ENCODE data around the gene CAP1.

Gene CAP1

GRCh38 chr1:40044110-40044509 is 3.6 kb downstream of the CAP1 start:
- no peak for DNase-seq
- H3K27me3 ChIP-seq (replicated peaks; ENCODE audit: control insufficient read depth, insufficient read depth, low read length, poor library complexity, severe bottlenecking) = no peaks in the 10 kb centered on the region
- no peak overlapping the region for H3K4me3 ChIP-seq (ENCODE audit: insufficient read depth, low read depth, low read length, poor library complexity, severe bottlenecking)
- H3K27ac ChIP-seq (ENCODE audit: insufficient read depth, low read length, poor library complexity, severe bottlenecking) = no peak overlapping the region
- peaks cover 55% of the 10 kb centered on the region for H3K4me1 ChIP-seq (ENCODE audit: control insufficient read depth, insufficient read depth, low read length, poor library complexity, severe bottlenecking)
- H3K36me3 ChIP-seq (ENCODE audit: control insufficient read depth, insufficient read depth, low read length) = peaks cover 2% of the 10 kb centered on the region
- H3K9me3 ChIP-seq (ENCODE audit: control insufficient read depth, low read length) = no peaks in the 10 kb centered on the region

DNA sequence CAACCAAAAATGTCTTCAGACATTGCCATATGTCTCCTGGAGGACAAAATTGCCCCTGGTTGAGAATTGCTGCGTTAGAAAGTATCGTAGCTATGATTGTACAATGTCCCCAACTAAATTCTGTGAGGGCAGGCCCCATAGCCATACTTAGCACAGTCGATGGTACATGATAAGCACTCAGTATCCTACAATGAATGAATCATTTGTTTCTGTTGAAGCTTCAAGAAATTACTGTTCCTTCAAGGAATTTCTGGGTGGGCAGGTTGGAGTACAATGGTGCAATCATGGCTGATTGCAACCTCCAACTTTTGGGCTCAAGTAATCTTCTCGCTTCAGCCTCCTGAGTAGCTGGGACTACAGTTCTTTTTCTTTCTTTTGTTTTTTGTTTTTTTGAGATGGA is 4.7 kb downstream of the CAP1 start:
- H3K4me1 ChIP-seq (ENCODE audit: control insufficient read depth, insufficient read depth, low read length, poor library complexity, severe bottlenecking) = peaks cover 62% of the 10 kb centered on the region
- peak overlapping the region; percentile 22 for H3K27ac ChIP-seq (ENCODE audit: insufficient read depth, low read length, poor library complexity, severe bottlenecking)
- H3K4me3 ChIP-seq (ENCODE audit: insufficient read depth, low read depth, low read length, poor library complexity, severe bottlenecking) = peak overlapping the region; percentile 16
- H3K27me3 ChIP-seq (replicated peaks; ENCODE audit: control insufficient read depth, insufficient read depth, low read length, poor library complexity, severe bottlenecking) = no peaks in the 10 kb centered on the region
- no peaks in the 10 kb centered on the region for H3K9me3 ChIP-seq (ENCODE audit: control insufficient read depth, low read length)
- DNase-seq = no peak
- H3K36me3 ChIP-seq (ENCODE audit: control insufficient read depth, insufficient read depth, low read length) = peaks cover 2% of the 10 kb centered on the region

- Histone ChIP-seq H3K27me3 (replicated peaks; ENCODE audit: control insufficient read depth, insufficient read depth, low read length, poor library complexity, severe bottlenecking) (no peaks in the 10 kb centered on the region), H3K27ac (ENCODE audit: insufficient read depth, low read length, poor library complexity, severe bottlenecking) (no peak overlapping the region), H3K9me3 (ENCODE audit: control insufficient read depth, low read length) (no peaks in the 10 kb centered on the region), H3K36me3 (ENCODE audit: control insufficient read depth, insufficient read depth, low read length) (peaks cover 2% of the 10 kb centered on the region), H3K4me3 (ENCODE audit: insufficient read depth, low read depth, low read length, poor library complexity, severe bottlenecking) (no peak overlapping the region), H3K4me1 (ENCODE audit: control insufficient read depth, insufficient read depth, low read length, poor library complexity, severe bottlenecking) (peaks cover 65% of the 10 kb centered on the region)
- no peak for DNase-seq
Observed at GRCh38 chr1:40045766-40046165, 5.2 kb downstream of the CAP1 start.

- Histone ChIP-seq H3K27me3 (replicated peaks; ENCODE audit: control insufficient read depth, insufficient read depth, low read length, poor library complexity, severe bottlenecking) (no peaks in the 10 kb centered on the region), H3K4me1 (ENCODE audit: control insufficient read depth, insufficient read depth, low read length, poor library complexity, severe bottlenecking) (peaks cover 70% of the 10 kb centered on the region), H3K27ac (ENCODE audit: insufficient read depth, low read length, poor library complexity, severe bottlenecking) (peak overlapping the region; percentile 30), H3K4me3 (ENCODE audit: insufficient read depth, low read depth, low read length, poor library complexity, severe bottlenecking) (no peak overlapping the region), H3K36me3 (ENCODE audit: control insufficient read depth, insufficient read depth, low read length) (peaks cover 8% of the 10 kb centered on the region), H3K9me3 (ENCODE audit: control insufficient read depth, low read length) (no peaks in the 10 kb centered on the region)
- no peak for DNase-seq
Observed at GRCh38 chr1:40047276-40047675, 6.7 kb downstream of the CAP1 start.

GRCh38 chr1:40047769-40048168 is 7.2 kb downstream of the CAP1 start:
- peaks cover 8% of the 10 kb centered on the region for H3K36me3 ChIP-seq (ENCODE audit: control insufficient read depth, insufficient read depth, low read length)
- peak overlapping the region; percentile 30 for H3K27ac ChIP-seq (ENCODE audit: insufficient read depth, low read length, poor library complexity, severe bottlenecking)
- peaks cover 71% of the 10 kb centered on the region for H3K4me1 ChIP-seq (ENCODE audit: control insufficient read depth, insufficient read depth, low read length, poor library complexity, severe bottlenecking)
- no peak overlapping the region for H3K4me3 ChIP-seq (ENCODE audit: insufficient read depth, low read depth, low read length, poor library complexity, severe bottlenecking)
- no peak for DNase-seq
- no peaks in the 10 kb centered on the region for H3K27me3 ChIP-seq (replicated peaks; ENCODE audit: control insufficient read depth, insufficient read depth, low read length, poor library complexity, severe bottlenecking)
- no peaks in the 10 kb centered on the region for H3K9me3 ChIP-seq (ENCODE audit: control insufficient read depth, low read length)

DNA sequence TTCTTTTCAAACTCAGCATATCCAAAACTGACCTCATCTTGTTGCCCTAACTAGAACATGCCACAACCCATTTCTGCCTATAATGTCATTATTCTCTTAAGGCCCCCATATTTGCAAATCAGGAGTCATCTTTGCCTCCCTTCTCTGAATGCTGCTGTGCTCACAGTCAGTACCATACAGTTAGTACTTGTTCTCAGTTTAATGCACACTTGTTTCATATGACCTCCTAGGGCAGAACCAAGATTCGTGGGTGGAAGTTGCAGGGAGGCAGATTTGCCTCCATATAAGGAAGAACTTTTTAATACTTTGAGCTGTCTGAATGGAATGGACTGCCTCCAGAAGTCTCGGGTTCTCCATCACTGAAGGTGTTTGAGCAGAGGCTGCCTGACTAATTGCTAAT is 9.2 kb downstream of the CAP1 start:
- Histone ChIP-seq H3K4me1 (ENCODE audit: control insufficient read depth, insufficient read depth, low read length, poor library complexity, severe bottlenecking) (peaks cover 72% of the 10 kb centered on the region), H3K36me3 (ENCODE audit: control insufficient read depth, insufficient read depth, low read length) (peaks cover 13% of the 10 kb centered on the region), H3K27ac (ENCODE audit: insufficient read depth, low read length, poor library complexity, severe bottlenecking) (peak overlapping the region; percentile 15), H3K4me3 (ENCODE audit: insufficient read depth, low read depth, low read length, poor library complexity, severe bottlenecking) (no peak overlapping the region), H3K27me3 (replicated peaks; ENCODE audit: control insufficient read depth, insufficient read depth, low read length, poor library complexity, severe bottlenecking) (no peaks in the 10 kb centered on the region), H3K9me3 (ENCODE audit: control insufficient read depth, low read length) (no peaks in the 10 kb centered on the region)
- no peak for DNase-seq

DNA sequence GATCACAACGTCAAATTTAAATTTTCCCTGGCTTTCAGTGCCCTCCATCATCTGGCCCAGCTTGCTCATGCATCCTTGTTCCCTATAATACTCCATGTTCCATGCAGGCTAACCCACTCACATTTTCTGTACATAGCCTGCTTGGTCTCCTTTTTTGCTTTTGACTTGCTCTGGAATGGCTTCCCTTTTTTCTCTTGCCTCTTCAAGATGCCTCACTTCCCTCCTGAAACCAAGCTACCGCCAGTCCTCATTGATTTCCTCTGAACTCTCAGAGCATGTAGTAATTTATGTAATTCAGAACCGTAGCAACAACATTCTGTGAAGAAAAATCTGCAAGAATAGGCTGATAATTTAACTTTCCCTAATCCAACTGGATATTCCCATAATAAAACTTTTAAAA is 10.3 kb downstream of the CAP1 start:
- Histone ChIP-seq H3K27ac (ENCODE audit: insufficient read depth, low read length, poor library complexity, severe bottlenecking) (peak overlapping the region; percentile 2), H3K27me3 (replicated peaks; ENCODE audit: control insufficient read depth, insufficient read depth, low read length, poor library complexity, severe bottlenecking) (no peaks in the 10 kb centered on the region)

DNA sequence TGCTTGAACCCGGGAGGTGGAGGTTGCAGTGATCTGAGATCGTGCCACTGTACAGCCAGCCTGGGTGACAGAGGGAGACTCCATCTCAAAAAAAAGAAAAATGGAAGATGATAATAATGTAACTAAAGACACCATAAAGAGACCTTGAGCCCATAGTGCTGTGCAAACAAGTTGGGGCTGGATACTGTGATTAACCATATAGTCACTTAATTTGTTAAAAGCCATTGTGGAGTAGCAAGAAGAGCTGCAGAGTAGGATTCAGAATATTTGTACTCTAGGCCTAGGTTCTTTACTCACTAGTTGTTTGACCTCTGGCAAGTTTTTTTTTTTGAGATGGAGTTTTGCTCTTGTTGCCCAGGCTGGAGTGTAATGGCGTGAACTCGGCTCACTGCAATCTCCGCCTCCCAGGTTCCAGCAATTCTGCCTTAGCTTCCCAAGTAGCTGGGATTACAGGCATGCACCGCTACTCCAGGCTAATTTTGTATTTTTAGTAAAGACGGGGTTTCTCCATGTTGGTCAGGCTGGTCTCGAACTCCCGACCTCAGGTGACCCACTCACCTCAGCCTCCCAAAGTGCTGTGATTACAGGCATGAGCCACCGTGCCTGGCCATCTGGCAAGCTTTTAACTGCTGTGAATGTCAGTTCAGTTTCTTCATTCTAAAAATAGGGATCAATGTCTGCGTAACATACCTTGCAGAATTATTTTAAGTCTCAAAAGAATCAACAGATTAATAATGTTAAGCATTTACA is 12.8 kb downstream of the CAP1 start:
- Histone ChIP-seq H3K4me3 (ENCODE audit: insufficient read depth, low read depth, low read length, poor library complexity, severe bottlenecking) (no peak overlapping the region), H3K9me3 (ENCODE audit: control insufficient read depth, low read length) (no peaks in the 10 kb centered on the region), H3K36me3 (ENCODE audit: control insufficient read depth, insufficient read depth, low read length) (peaks cover 15% of the 10 kb centered on the region), H3K27ac (ENCODE audit: insufficient read depth, low read length, poor library complexity, severe bottlenecking) (no peak overlapping the region), H3K27me3 (replicated peaks; ENCODE audit: control insufficient read depth, insufficient read depth, low read length, poor library complexity, severe bottlenecking) (no peaks in the 10 kb centered on the region), H3K4me1 (ENCODE audit: control insufficient read depth, insufficient read depth, low read length, poor library complexity, severe bottlenecking) (peaks cover 74% of the 10 kb centered on the region)
- no peak for DNase-seq

More for the DNA sequence above, 10.3 kb downstream of the CAP1 start:
- no peak for DNase-seq
- H3K9me3 ChIP-seq (ENCODE audit: control insufficient read depth, low read length) = no peaks in the 10 kb centered on the region
- H3K36me3 ChIP-seq (ENCODE audit: control insufficient read depth, insufficient read depth, low read length) = peaks cover 13% of the 10 kb centered on the region
- H3K4me3 ChIP-seq (ENCODE audit: insufficient read depth, low read depth, low read length, poor library complexity, severe bottlenecking) = no peak overlapping the region
- peaks cover 71% of the 10 kb centered on the region for H3K4me1 ChIP-seq (ENCODE audit: control insufficient read depth, insufficient read depth, low read length, poor library complexity, severe bottlenecking)

- no peaks in the 10 kb centered on the region for H3K9me3 ChIP-seq (ENCODE audit: control insufficient read depth, low read length)
- H3K4me3 ChIP-seq (ENCODE audit: insufficient read depth, low read depth, low read length, poor library complexity, severe bottlenecking) = no peak overlapping the region
- H3K36me3 ChIP-seq (ENCODE audit: control insufficient read depth, insufficient read depth, low read length) = peaks cover 31% of the 10 kb centered on the region
- peaks cover 85% of the 10 kb centered on the region for H3K4me1 ChIP-seq (ENCODE audit: control insufficient read depth, insufficient read depth, low read length, poor library complexity, severe bottlenecking)
- H3K27me3 ChIP-seq (replicated peaks; ENCODE audit: control insufficient read depth, insufficient read depth, low read length, poor library complexity, severe bottlenecking) = no peaks in the 10 kb centered on the region
- no peak for DNase-seq
- peak overlapping the region; percentile 14 for H3K27ac ChIP-seq (ENCODE audit: insufficient read depth, low read length, poor library complexity, severe bottlenecking)
Observed at GRCh38 chr1:40056519-40057309, 16.2 kb downstream of the CAP1 start.
